Osteoblast (primary cell): ENCODE results near the gene IGFL1. TPM values are rescaled to one million over a fixed set of nuclear protein-coding genes. Genes with fewer than 3 reads are reported as not detected.

ENCODE experiments used
- DNase-seq: peaks from one replicate; pipeline ENCODE4 v3.0.0; 2011; ENCODE audit warnings: low spot score, mixed read lengths; ENCODE audit not compliant: insufficient read length; ENCODE audit errors: missing footprints
- H2AFZ ChIP-seq: 2 replicates; pipeline ENCODE4 v1.6.0; 2011; ENCODE audit warnings: mild to moderate bottlenecking, low read length
- H3K27ac ChIP-seq: 2 replicates; pipeline ENCODE4 v1.5.1; 2011; ENCODE audit warnings: mild to moderate bottlenecking, low read depth, low read length, moderate library complexity
- H3K27me3 ChIP-seq: 2 replicates; pipeline ENCODE4 v1.6.0; 2012; ENCODE audit warnings: mild to moderate bottlenecking, control low read depth, inconsistent platforms, low read length, moderate library complexity; ENCODE audit not compliant: insufficient read depth
- H3K36me3 ChIP-seq: 2 replicates; pipeline ENCODE4 v1.5.1; 2011; ENCODE audit warnings: mild to moderate bottlenecking, low read length, control low read depth, moderate library complexity; ENCODE audit not compliant: insufficient read depth
- H3K4me1 ChIP-seq: 2 replicates; pipeline ENCODE4 v1.5.1; 2011; ENCODE audit warnings: mild to moderate bottlenecking, low read length, control low read depth, moderate library complexity; ENCODE audit not compliant: insufficient read depth
- H3K4me2 ChIP-seq: 2 replicates; pipeline ENCODE4 v1.6.0; 2011; ENCODE audit warnings: mild to moderate bottlenecking, low read length; ENCODE audit not compliant: insufficient read depth
- H3K4me3 ChIP-seq: fragments of 200-600 bp; sonication (generic); 3 replicates; pipeline ENCODE4 v1.5.1; 2012; ENCODE audit warnings: mild to moderate bottlenecking, low read length, inconsistent platforms; ENCODE audit not compliant: insufficient read depth
- H3K79me2 ChIP-seq: 2 replicates; pipeline ENCODE4 v1.6.0; 2012; ENCODE audit warnings: mild to moderate bottlenecking, low read length, control low read depth, inconsistent platforms; ENCODE audit not compliant: insufficient read depth
- H3K9me3 ChIP-seq: 2 replicates; pipeline ENCODE4 v1.5.1; 2011; ENCODE audit warnings: low read depth, low read length, control low read depth
- H4K20me1 ChIP-seq: 2 replicates; pipeline ENCODE4 v1.6.0; 2012; ENCODE audit warnings: mild to moderate bottlenecking, low read length, control low read depth; ENCODE audit not compliant: insufficient read depth
- CTCF ChIP-seq: IDR thresholded peaks from 2 replicates; pipeline ENCODE4 v1.5.1; 2011; ENCODE audit warnings: mild to moderate bottlenecking, low read depth, low read length, moderate library complexity; ENCODE audit errors: extremely low read depth
- total RNA-seq: library from RNA; depleted of rRNA; stranded (reverse); fragments of >200 nt; gene quantifications from 2 replicates; pipeline ENCODE4 v1.2.3, GENCODE V29; 2012

IGFL1 gene
- total RNA-seq, 1 donor: not detected

GRCh38 chr19:46213156-46213555, 16.4 kb upstream of the IGFL1 start:
- Histone ChIP-seq H4K20me1 (no peaks in the 10 kb centered on the region), H3K4me1 (no peaks in the 10 kb centered on the region), H3K4me3 (no peak overlapping the region), H3K4me2 (no peak overlapping the region), H2AFZ (no peak overlapping the region), H3K27ac (no peak overlapping the region), H3K79me2 (no peaks in the 10 kb centered on the region), H3K36me3 (no peaks in the 10 kb centered on the region), H3K27me3 (peaks cover 42% of the 10 kb centered on the region), H3K9me3 (no peaks in the 10 kb centered on the region)
- DNase-seq: no peak
- no peak for TF ChIP-seq CTCF

GRCh38 chr19:46213806-46214205, 15.7 kb upstream of the IGFL1 start:
- Histone ChIP-seq H3K36me3 (no peaks in the 10 kb centered on the region), H4K20me1 (no peaks in the 10 kb centered on the region), H3K27ac (no peak overlapping the region), H3K79me2 (no peaks in the 10 kb centered on the region), H3K4me2 (no peak overlapping the region), H3K4me1 (no peaks in the 10 kb centered on the region), H2AFZ (no peak overlapping the region), H3K4me3 (no peak overlapping the region), H3K9me3 (no peaks in the 10 kb centered on the region), H3K27me3 (peaks cover 35% of the 10 kb centered on the region)
- DNase-seq: no peak
- no peak for TF ChIP-seq CTCF

GRCh38 chr19:46216612-46217011, 12.9 kb upstream of the IGFL1 start:
- no peak overlapping the region for H3K4me3 ChIP-seq
- no peaks in the 10 kb centered on the region for H3K79me2 ChIP-seq
- H3K27ac ChIP-seq: no peak overlapping the region
- H3K36me3 ChIP-seq: no peaks in the 10 kb centered on the region
- H3K9me3 ChIP-seq: no peaks in the 10 kb centered on the region
- TF ChIP-seq CTCF: no peak
- H4K20me1 ChIP-seq: no peaks in the 10 kb centered on the region
- no peak overlapping the region for H2AFZ ChIP-seq
- no peak overlapping the region for H3K4me2 ChIP-seq
- DNase-seq: no peak
- H3K4me1 ChIP-seq: no peaks in the 10 kb centered on the region
- peaks cover 24% of the 10 kb centered on the region for H3K27me3 ChIP-seq

GRCh38 chr19:46217476-46217875, 12.1 kb upstream of the IGFL1 start:
- no peaks in the 10 kb centered on the region for H3K9me3 ChIP-seq
- H2AFZ ChIP-seq: no peak overlapping the region
- no peak overlapping the region for H3K4me2 ChIP-seq
- no peaks in the 10 kb centered on the region for H4K20me1 ChIP-seq
- H3K4me1 ChIP-seq: peaks cover 5% of the 10 kb centered on the region
- no peaks in the 10 kb centered on the region for H3K79me2 ChIP-seq
- H3K27ac ChIP-seq: no peak overlapping the region
- H3K36me3 ChIP-seq: no peaks in the 10 kb centered on the region
- DNase-seq: no peak
- no peak overlapping the region for H3K4me3 ChIP-seq
- TF ChIP-seq CTCF: no peak
- H3K27me3 ChIP-seq: peaks cover 16% of the 10 kb centered on the region
